AG08396 (cell line): ENCODE measurements around the gene TLR6.
"Not testable (repeated sequence)": the region's sequence is repeated elsewhere in the genome, so short reads cannot be mapped to it uniquely, and the experiment has no call there.

Experiments used
- DNase-seq: peaks from one replicate; pipeline ENCODE4 v3.0.0; 2012; ENCODE audit warnings: low spot score, mixed read lengths

TLR6 gene

DNA sequence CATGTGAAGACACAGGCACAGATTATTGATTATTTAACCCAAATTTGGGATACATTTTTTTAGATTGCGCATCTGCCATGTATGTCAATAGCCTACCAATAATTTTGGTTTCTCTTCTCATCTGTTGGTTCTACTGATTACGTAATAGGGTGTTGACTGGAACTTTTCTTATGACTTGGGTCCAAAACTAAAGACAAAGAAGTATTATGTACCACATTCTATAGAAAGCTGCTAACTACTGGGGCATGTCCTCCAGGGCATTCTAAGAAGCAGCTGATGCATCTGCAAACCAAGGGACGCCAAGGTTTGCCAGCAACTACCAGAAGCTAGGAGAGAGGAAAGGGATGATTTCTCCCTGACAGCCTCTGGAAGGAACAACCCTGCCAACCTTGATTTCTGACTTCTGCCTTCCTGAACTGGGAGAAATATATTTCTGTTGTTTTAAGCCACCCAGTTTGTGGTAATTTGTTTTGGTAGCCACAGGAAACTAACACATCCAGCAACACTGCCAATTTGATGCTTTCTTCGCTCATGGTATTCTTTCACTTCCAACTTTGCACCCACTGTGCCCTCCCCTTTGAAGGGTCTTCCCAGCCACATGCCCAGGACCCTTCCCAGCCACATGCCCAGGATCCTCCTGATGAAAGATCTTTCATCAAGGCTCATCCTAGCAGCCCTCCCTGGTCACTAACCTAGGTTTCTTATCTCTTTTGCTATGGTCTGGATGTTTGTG is 36.1 kb downstream of the TLR6 start:
- no peak for DNase-seq

DNA sequence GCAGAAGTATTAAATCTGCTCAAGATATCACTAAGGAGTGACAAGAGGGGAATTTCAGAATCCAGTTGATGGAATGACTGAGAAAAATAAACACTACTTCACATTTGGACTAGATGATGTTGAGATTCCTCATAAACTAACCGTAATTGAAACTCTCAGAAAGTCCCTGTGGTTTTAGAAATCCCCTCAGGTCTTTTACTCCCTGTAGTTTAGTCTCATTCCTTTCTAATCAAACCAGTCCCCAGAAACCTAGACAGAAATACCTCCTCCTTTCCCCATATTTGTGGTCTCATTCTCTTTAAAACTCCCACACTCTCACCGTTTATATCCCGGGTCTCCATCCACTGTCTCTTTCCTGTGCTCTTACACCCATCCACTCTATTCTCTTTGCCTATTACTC is 37.0 kb downstream of the TLR6 start:
- DNase-seq = no peak

DNA sequence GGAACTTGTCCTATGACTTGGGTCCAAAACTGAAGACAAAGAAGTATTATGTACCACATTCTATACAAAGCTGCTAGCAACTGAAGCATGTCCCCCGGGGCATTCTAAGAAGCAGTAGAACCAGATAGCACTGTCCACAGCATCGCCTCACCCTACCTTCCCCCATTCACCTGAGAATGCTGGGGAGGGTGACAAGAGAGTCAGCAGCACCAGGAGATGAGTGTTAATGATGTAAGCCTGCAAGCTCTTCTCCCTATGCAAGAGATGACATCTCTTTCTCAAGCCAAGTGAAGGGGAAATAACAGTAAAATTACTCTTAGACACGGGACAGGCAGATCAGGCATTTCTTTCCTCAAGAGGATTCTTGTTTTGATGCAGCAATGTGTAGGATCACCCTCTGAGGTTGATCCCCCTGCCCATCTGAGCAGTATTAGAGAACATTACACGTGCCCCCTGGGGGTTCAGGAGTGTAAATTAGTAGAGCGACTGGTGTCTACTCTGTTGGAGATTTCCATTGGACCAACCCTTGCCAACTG is 38.1 kb downstream of the TLR6 start:
- no peak for DNase-seq

DNA sequence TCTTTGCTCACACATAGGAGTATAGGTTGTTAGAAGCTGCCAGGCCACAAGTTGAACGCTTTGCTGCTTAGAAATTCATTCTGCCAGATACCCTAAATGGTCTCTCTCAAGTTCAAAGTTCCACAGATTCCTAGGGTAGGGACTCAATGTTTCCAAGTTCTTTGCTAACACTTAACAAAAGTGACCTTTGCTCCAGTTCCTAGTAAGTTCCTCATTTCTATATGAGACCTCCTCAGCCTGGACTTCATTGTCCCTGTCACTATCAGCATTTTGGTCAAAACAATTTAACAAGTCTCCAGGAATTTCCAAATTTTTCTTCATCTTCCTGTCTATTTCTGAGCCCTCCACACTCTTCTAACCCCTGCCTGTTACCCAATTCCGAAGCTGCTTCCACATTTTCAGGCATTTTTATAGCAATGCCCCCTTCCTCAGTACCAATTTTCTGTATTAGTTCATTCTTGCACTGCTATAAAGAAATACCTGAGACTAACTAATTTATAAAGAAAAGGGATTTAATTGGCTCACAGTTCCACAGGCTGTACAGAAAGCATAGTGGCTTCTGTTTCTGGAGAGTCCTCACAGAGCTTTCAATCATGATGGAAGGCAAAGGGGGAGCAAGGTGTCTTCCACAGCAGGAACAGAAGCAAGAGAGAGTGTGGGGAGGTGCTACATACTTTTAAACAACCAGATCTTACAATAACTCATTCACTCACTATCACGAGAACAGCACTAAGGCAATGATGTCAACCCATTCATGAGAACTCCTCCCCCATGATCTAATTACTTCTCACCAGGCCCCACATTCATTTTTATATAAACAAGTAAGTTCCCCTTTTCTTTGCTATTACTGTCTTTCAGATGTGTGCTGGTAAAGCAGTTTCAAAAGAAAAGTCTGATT is 40.5 kb downstream of the TLR6 start:
- no peak for DNase-seq

DNA sequence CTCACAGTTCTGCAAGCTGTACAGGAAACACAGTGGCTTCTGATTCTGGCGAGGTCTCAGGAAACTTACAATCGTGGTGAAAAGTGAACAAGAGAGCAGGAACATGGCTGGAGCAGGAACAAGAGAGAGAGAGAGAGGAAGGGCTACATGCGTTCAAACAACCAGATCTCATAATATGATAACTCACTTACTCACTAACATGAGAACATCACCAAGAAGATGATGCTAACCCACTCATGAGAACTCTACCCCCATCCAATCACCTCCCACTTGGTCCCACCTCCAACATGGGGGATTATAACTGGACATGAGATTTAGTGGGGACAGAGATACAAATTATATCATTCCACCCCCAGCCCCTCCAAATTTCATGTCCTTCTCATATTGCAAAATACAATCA is 42.2 kb downstream of the TLR6 start:
- DNase-seq = no peak

DNA sequence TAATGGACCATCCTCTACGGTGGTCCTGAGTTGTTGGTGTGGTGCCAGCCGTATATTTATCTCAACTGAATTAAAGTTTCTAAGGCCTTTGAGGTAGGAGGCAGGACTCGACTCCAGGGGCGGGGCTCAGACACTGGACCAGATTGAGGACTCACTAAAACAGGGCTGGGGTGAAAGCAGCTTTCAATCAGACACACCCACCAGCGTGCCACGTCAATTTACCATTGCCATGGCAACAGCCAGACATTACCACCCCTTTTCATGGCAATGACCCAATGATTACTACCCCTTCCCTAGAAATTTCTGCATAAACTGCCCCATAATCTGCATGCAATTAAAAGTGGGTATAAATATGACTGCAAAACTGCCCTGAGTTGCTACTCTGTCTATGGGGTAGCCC is 45.3 kb downstream of the TLR6 start:
- no peak for DNase-seq

DNA sequence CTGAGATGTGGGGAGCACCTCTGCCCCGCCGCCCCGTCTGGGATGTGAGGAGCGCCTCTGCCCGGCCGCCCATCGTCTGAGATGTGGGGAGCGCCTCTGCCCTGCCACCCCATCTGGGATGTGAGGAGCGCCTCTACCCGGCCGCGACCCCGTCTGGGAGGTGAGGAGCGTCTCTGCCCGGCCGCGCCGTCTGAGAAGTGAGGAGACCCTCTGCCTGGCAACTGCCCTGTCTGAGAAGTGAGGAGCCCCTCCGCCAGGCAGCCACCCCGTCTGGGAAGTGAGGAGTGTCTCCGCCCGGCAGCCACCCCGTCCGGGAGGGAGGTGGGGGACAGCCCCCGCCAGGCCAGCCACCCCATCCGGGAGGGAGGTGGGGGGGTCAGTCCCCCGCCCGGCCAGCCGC is 49.2 kb downstream of the TLR6 start:
- DNase-seq = not testable (repeated sequence)

DNA sequence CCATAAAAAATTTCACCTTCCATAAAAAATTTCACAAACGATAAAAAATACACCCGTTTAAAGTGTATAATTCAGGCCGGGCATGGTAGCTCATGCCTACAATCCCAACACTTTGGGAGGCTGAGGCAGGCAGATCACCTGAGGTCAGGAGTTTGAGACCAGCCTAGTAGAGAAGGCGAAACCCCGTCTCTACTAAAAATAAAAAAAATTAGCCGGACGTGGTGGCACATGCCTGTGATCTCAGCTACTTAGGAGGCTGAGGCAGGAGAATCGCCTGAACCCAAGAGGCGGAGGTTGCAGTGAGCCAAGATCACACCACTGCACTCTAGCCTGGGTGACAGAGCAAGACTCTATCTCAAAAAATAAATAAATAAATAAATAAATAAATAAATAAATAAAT is 50.4 kb downstream of the TLR6 start:
- not testable (repeated sequence) for DNase-seq

DNA sequence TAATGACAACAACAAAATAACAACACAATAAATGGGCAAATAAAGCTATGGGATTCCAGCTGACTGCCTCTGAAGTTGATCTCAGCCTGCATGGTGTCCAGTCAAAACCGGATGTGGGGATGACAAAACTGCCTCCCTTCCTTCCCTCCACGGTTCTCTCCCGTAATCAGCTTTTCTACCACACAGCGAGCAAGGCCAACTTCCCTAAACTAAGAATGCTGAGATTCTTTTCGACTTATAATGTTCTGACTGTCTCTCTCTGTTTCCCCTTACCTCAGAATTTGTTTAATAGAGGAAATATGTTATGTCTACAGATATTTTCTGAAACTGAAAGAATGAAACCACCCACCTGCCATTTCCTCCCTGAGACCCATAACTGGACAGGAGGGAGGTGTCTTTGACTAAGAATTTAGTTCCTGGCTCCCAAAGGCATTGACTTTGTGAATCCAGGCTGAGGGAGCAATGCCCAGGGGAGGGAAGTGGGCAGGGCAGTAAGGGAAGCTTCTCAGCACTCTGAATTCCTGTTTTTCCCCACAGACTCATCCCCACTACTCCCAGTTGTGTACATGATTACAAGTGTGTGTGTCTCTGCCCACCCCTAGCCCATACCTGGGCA is 51.0 kb downstream of the TLR6 start:
- no peak for DNase-seq

DNA sequence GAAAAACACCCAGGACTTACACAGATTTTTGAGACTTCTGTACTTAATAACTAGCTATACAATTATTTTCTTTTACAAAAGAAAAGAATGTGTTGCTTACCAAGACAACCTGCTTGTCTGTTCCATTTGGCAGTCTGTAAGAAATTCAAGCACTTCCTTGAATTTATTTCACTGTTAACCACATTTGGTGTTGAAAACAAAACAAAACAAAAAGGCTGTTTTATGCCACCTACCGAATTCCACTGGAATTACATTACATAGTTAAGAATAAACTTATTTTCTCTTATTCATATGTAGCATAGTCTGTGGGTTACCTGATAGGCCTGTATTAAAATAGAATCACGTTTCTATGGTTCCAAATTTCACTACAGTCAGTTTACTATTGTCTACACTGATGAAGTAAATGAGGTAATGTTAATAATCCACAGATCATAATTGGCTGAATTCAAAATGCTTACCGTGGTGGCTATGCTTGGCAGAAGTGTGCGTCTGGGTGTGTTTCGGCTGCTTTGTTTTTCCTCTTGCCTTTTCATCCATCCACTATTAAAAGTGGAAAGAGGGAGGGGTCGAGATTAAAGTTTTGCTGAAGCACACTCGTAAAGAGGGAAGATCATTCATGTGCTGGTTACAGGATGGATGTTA is 51.8 kb downstream of the TLR6 start, which contains the start of gene TLR1:
Gene TLR1, minus strand, starts transcription at position 138 of the 642 bp plus-strand sequence. CDS start 5,960 bp downstream, outside the sequence.
- peak; percentile 36 for DNase-seq

DNA sequence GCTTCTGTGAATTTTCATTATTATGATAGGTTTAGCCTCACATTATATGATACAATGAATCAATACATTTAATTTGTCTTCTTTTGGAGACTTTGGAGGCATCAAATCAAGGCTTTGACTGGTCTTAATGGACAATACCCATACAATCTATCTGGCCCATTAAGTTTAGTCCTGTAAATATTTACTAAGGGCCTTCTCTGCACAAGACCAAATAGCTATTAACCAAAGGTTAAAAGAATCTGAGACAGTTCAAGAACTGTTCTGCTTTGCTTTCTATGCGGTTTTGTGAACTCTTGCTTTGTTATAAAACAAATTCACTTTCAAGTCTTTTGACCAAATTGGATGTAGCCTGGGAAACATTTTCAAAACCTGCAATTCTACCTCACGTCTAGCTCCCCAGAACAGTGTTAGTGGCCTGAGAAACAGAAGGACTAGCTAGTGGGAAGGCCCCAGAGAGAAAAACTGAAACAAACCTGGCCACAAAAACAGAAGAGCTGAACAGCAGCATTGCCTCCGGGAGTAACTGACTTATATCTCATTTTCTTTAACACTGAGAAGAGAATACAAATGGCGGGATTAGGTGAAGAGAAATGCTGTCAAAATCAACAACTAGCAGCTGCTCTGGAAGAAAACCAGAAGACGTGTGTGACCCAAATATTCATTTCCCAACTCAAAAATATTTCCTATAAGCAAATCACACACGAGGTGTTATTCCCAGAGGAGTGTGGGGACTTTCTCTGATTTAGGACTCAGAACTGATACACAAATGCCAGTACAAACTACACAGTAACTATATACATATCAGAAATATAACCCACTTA is 52.6 kb downstream of the TLR6 start:
- DNase-seq = no peak

DNA sequence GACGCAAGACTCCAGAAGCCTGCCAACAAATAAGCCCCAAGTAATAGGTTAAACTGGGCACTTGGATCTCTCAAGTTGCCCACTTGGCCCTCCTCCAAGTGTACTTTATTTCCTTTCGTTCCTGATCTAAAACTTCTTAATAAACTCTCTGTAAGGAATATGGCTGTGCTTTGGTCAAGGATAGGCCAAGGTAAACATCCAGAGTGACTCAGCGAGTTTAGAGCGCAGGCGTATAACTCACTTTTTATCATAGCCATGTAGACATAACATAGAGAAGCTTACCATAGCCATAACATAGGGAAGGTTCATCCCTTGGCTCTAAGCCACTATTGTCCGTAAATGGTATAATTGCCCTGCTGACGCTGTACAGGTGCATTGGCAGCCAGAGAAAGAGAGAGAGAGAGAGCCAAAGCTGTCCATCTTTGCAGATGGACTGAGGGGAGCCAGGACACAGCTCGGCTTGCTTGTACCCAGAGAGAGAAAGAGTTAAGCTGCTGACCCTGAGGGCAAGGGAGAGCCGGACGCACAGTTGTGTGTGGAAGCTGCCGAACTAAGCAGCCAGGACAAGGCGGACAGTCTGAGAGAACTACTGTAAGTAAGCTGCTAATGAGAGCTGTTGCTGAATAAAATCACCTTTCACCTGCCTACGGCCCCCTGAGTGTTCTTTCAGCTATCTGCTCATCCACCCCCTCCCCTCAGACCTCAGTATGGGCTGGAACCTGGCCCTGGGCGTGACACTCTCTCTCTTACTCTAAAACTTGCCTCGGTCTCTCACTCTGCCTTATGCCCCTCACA is 53.9 kb downstream of the TLR6 start:
- DNase-seq = no peak

DNA sequence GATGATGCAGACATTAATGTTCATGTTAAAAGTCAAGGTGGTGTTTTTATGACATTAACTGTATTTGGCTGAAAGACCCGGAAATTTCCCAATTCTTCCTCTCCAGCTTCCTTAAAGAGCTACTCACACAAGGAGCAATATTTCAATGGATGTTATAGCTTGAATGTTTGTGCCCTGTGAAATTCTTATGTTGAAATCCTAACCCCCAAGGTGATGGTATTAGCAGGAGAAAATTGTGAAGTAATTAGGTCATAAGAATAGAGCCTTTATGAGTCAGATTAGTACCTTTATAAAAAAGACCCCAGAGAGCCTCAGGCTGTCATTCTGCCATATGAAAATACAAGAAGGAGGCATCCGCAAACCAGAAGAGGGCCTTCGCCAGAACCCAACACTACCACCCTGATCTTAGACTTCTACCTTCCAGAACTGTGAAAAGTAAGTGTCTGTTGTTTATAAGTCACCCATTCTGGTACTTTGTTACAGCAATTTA is 55.6 kb downstream of the TLR6 start:
- DNase-seq = no peak

DNA sequence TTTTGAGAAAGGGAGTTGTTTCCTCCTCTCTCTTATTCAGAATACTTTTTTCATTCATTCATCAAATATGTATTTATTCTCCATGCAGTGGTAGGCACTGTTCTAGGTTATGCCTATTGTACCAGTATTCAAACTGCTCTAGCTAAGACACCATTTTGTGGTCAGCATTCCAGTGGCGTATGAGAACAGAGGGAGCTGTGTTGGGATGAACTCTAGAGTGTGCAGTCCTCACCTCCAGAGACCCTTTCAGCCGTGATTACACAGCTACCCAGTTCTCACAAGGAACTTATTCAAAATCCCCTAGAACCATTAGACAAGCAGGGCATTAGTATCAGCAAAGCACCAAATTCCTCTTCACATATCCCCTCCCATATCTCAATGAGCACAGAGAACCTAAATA is 56.3 kb downstream of the TLR6 start:
- no peak for DNase-seq

DNA sequence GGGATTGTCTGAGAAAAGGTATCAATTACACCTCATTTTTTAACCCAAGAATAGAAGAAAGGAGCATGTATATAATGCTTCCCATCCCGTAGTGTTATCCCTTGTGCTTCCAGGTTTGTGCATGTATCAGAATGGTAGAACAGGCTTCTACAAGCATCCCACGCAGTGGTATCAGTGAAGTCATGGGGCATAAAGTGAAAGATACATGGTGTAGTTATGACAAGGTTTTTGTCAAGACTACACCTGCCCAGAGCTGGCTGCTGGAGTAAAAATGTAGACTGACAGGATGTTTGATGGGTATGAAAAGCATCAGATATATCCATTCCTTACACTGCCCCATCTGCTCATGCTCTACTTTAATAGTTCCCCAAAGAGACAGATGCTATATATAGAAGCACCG is 61.5 kb downstream of the TLR6 start:
- no peak for DNase-seq

DNA sequence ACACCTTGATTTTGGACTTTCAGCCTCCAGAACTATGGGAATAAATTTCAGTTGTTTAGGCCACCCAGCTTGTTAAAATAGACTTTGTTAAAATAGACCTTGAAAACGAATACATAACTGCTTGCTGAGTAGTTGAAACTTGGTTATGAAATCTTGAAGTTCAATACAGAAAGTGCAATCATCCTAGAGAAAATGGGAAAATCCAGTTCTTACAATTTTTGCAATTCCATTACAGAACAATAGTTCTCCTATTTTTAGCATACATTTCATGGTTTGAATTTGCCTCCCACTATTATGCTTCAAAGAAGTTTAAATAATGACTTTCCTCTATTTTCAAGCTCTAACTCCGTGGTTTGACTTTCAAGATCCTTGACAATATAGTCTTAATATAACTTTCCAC is 62.6 kb downstream of the TLR6 start:
- no peak for DNase-seq

DNA sequence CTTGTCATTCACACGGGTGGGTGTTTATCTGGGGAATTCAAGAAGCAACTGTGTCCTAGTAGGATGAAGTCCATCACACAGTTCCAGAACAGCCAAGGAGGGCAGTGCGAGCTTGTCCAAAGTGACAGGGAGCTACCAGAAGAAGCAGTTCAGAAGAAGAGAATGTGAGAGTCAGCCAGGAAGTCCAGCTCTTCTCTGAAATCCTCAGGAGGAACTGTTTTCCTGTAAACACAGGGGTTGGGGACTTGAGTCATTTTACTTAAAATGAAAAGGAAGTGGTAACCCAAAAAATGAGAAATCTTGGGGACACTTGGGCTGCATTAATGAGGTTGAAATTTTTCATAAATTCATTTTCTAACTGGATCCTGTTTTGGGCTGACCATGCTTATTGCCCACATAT is 65.6 kb downstream of the TLR6 start:
- no peak for DNase-seq

DNA sequence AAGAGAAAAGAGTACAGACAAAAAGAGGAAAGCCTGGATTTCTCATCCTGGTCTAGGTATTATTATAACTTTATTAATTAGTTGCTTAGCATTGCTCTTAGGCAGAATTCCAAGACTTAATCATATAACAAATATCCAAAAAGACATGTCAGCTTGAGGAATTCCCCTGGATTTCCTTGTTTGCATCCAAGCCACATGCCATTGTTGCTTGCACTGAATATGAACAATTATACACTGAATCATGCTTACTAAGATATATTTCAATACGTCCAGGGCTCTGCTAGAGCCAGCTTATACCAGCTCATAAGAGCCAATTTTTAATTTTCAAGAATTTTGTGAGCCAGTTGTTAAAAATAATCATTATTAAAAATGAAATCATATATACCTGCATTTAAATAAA is 68.3 kb downstream of the TLR6 start:
- no peak for DNase-seq

DNA sequence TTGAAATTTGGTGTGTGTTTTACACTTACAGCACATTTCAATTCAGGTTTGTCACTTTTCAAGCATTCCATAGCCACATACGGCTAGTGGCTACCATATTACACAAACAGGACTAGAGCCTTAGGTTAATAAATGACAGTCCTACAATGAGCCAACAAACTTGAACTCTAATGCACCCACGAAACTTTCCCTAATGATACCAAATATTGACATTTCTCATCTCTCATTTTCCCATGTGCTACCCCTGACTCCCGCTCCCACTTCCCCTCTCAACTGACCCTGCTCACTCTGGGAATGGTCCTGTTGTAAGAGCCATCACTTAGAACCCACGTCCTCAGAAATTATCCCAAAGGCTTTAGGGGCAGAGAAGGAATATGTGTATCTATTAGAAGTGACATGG is 68.9 kb downstream of the TLR6 start:
- DNase-seq = no peak

DNA sequence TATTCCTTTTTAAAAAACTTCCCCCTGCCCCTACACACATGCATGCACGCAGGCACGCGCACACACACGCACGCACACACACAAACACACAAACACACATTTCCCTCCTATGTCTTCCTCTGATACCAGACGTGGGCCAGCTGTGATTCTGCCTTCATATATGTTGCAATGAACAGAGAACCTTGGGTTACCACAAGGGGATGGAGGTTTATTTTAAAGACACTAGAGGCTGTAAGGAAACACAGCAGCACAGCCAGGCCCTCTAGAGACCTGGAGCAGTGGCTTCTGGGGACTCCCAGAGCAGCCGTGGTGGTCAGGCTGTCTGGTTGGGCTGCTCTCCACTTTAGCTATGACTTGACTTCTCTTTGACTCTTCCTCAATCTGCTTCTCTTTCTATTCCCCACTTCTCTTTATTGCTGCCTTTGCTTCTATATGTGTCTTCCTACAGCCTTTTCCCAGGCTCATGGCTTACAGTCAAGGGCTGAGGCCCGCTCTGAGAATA is 70.7 kb downstream of the TLR6 start:
- no peak for DNase-seq
